Measurements from ENCODE around the gene TRIM67. TPM values are rescaled to one million over a fixed set of nuclear protein-coding genes. Genes with fewer than 3 reads are reported as not detected.

Gene TRIM67
- total and polyA plus RNA-seq, 7 experiments from 2014 or later, result 0.02 TPM; not detected in 6

DNA sequence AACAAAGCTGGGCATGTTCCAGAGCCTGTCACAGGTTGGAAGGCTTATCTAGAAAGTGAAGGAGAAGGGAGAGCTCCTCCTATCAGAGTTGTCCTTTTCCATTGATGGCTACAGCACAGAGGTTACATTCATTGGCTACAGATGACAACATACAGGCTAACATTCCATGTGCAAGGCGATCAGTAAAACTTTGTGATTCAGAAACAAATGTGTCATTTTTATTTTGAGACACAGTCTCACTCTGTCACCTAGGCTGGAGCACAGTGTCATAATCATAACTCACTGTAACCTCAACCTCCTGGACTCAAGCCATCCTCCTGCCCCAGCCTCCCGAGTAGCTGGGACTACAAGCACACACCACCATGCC, 32.6 kb downstream of the TRIM67 start:
- H3K4me1 ChIP-seq (ENCODE audit: control insufficient read depth in 2 of 2, insufficient read depth in 2 of 2, low read length in 2 of 2), result no peaks in the 10 kb centered on the region
- Mint-ChIP-seq H3K27ac (peak overlapping the region in 1 of 9 donors; percentile 41), H3K36me3 (no peaks in the 10 kb centered on the region), H3K9me3 (peaks cover 0 to 2% (median 0%) of the 10 kb centered on the region in 11 donors), H3K4me1 (no peaks in the 10 kb centered on the region), H3K27me3 (peaks cover 0 to 19% (median 3%) of the 10 kb centered on the region in 5 donors), H3K4me3 (no peak overlapping the region)
- H3K9me3 ChIP-seq (ENCODE audit: control insufficient read depth in 2 of 3, low read length in 3 of 3), result no peaks in the 10 kb centered on the region
- intact Hi-C loops (cut with micrococcal nuclease), result no loop called here
- H3K27ac ChIP-seq (ENCODE audit: low read depth, low read length), result no peak overlapping the region
- DNase-seq, result no peak
- ATAC-seq, result no peak
- POLR2A ChIA-PET, result no interaction called here
- H3K4me3 ChIP-seq (ENCODE audit: low read length), result no peak overlapping the region
- H3K27me3 ChIP-seq (ENCODE audit: control insufficient read depth in 2 of 2, insufficient read depth in 2 of 2, low read length in 2 of 2), result no peaks in the 10 kb centered on the region
- H3K36me3 ChIP-seq (ENCODE audit: control insufficient read depth in 2 of 3, insufficient read depth in 3 of 3, low read length in 3 of 3), result no peaks in the 10 kb centered on the region
- CTCF ChIA-PET, result no interaction called here

GRCh38 chr1:231194843-231195516, 33.1 kb downstream of the TRIM67 start:
- Histone ChIP-seq H3K27me3 (ENCODE audit: control insufficient read depth in 2 of 2, insufficient read depth in 2 of 2, low read length in 2 of 2) (no peaks in the 10 kb centered on the region), H3K9me3 (ENCODE audit: control insufficient read depth in 2 of 3, low read length in 3 of 3) (no peaks in the 10 kb centered on the region), H3K4me3 (ENCODE audit: low read length) (no peak overlapping the region), H3K36me3 (ENCODE audit: control insufficient read depth in 2 of 3, insufficient read depth in 3 of 3, low read length in 3 of 3) (no peaks in the 10 kb centered on the region), H3K4me1 (ENCODE audit: control insufficient read depth in 2 of 2, insufficient read depth in 2 of 2, low read length in 2 of 2) (no peaks in the 10 kb centered on the region), H3K27ac (ENCODE audit: low read depth, low read length) (no peak overlapping the region)
- ATAC-seq, result no peak
- no peak overlapping the region for H3K4me3 Mint-ChIP-seq
- H3K36me3 Mint-ChIP-seq, result no peaks in the 10 kb centered on the region
- peaks cover 0 to 21% (median 0%) of the 10 kb centered on the region in 5 donors for H3K27me3 Mint-ChIP-seq
- H3K27ac Mint-ChIP-seq, result no peak overlapping the region
- no peaks in the 10 kb centered on the region for H3K4me1 Mint-ChIP-seq
- intact Hi-C loops (cut with micrococcal nuclease), result no loop called here
- CTCF ChIA-PET, result no interaction called here
- peaks cover 0 to 2% (median 0%) of the 10 kb centered on the region in 11 donors for H3K9me3 Mint-ChIP-seq
- POLR2A ChIA-PET, result no interaction called here
- no peak for DNase-seq

GRCh38 chr1:231196307-231196706, 34.4 kb downstream of the TRIM67 start:
- Histone ChIP-seq H3K9me3 (ENCODE audit: control insufficient read depth in 2 of 3, low read length in 3 of 3) (no peaks in the 10 kb centered on the region), H3K4me3 (ENCODE audit: low read length) (no peak overlapping the region), H3K27me3 (ENCODE audit: control insufficient read depth in 2 of 2, insufficient read depth in 2 of 2, low read length in 2 of 2) (no peaks in the 10 kb centered on the region), H3K4me1 (ENCODE audit: control insufficient read depth in 2 of 2, insufficient read depth in 2 of 2, low read length in 2 of 2) (no peaks in the 10 kb centered on the region), H3K27ac (ENCODE audit: low read depth, low read length) (no peak overlapping the region), H3K36me3 (ENCODE audit: control insufficient read depth in 2 of 3, insufficient read depth in 3 of 3, low read length in 3 of 3) (no peaks in the 10 kb centered on the region)
- Mint-ChIP-seq H3K4me1 (peaks cover 0 to 2% (median 0%) of the 10 kb centered on the region in 7 donors), H3K36me3 (no peaks in the 10 kb centered on the region), H3K4me3 (no peak overlapping the region), H3K9me3 (peaks cover 0 to 2% (median 0%) of the 10 kb centered on the region in 11 donors), H3K27ac (no peak overlapping the region), H3K27me3 (peaks cover 0 to 18% (median 0%) of the 10 kb centered on the region in 5 donors)
- DNase-seq, result no peak
- ATAC-seq, result no peak
- intact Hi-C loops (cut with micrococcal nuclease), result no loop called here
- POLR2A ChIA-PET, result no interaction called here
- CTCF ChIA-PET, result no interaction called here

GRCh38 chr1:231196728-231197127, 34.9 kb downstream of the TRIM67 start:
- ATAC-seq (no peak), DNase-seq (no peak)
- Histone ChIP-seq H3K9me3 (ENCODE audit: control insufficient read depth in 2 of 3, low read length in 3 of 3) (no peaks in the 10 kb centered on the region), H3K27me3 (ENCODE audit: control insufficient read depth in 2 of 2, insufficient read depth in 2 of 2, low read length in 2 of 2) (no peaks in the 10 kb centered on the region), H3K4me3 (ENCODE audit: low read length) (no peak overlapping the region), H3K36me3 (ENCODE audit: control insufficient read depth in 2 of 3, insufficient read depth in 3 of 3, low read length in 3 of 3) (no peaks in the 10 kb centered on the region), H3K27ac (ENCODE audit: low read depth, low read length) (no peak overlapping the region), H3K4me1 (ENCODE audit: control insufficient read depth in 2 of 2, insufficient read depth in 2 of 2, low read length in 2 of 2) (no peaks in the 10 kb centered on the region)
- H3K4me1 Mint-ChIP-seq, result peaks cover 1 to 7% (median 2%) of the 10 kb centered on the region in 7 donors
- no peak overlapping the region for H3K4me3 Mint-ChIP-seq
- no peaks in the 10 kb centered on the region for H3K36me3 Mint-ChIP-seq
- peaks cover 0 to 20% (median 0%) of the 10 kb centered on the region in 5 donors for H3K27me3 Mint-ChIP-seq
- ChIA-PET CTCF (no interaction called here), POLR2A (no interaction called here)
- H3K9me3 Mint-ChIP-seq, result peaks cover 0 to 2% (median 0%) of the 10 kb centered on the region in 11 donors
- intact Hi-C loops (cut with micrococcal nuclease), result no loop called here
- H3K27ac Mint-ChIP-seq, result no peak overlapping the region

GRCh38 chr1:231199868-231200267, 38.0 kb downstream of the TRIM67 start:
- DNase-seq (no peak), ATAC-seq (no peak)
- no peaks in the 10 kb centered on the region for H3K4me1 ChIP-seq (ENCODE audit: control insufficient read depth in 2 of 2, insufficient read depth in 2 of 2, low read length in 2 of 2)
- no peaks in the 10 kb centered on the region for H3K27me3 ChIP-seq (ENCODE audit: control insufficient read depth in 2 of 2, insufficient read depth in 2 of 2, low read length in 2 of 2)
- H3K27me3 Mint-ChIP-seq, result peaks cover 0 to 23% (median 6%) of the 10 kb centered on the region in 5 donors
- H3K36me3 Mint-ChIP-seq, result no peaks in the 10 kb centered on the region
- H3K9me3 ChIP-seq (ENCODE audit: control insufficient read depth in 2 of 3, low read length in 3 of 3), result no peaks in the 10 kb centered on the region
- H3K36me3 ChIP-seq (ENCODE audit: control insufficient read depth in 2 of 3, insufficient read depth in 3 of 3, low read length in 3 of 3), result no peaks in the 10 kb centered on the region
- H3K4me3 Mint-ChIP-seq, result no peak overlapping the region
- H3K27ac Mint-ChIP-seq, result no peak overlapping the region
- peaks cover 5 to 14% (median 10%) of the 10 kb centered on the region in 7 donors for H3K4me1 Mint-ChIP-seq
- H3K9me3 Mint-ChIP-seq, result no peaks in the 10 kb centered on the region
- H3K4me3 ChIP-seq (ENCODE audit: low read length), result no peak overlapping the region
- POLR2A ChIA-PET, result no interaction called here
- intact Hi-C loops (cut with micrococcal nuclease), result no loop called here
- no peak overlapping the region for H3K27ac ChIP-seq (ENCODE audit: low read depth, low read length)
- CTCF ChIA-PET, result no interaction called here

DNA sequence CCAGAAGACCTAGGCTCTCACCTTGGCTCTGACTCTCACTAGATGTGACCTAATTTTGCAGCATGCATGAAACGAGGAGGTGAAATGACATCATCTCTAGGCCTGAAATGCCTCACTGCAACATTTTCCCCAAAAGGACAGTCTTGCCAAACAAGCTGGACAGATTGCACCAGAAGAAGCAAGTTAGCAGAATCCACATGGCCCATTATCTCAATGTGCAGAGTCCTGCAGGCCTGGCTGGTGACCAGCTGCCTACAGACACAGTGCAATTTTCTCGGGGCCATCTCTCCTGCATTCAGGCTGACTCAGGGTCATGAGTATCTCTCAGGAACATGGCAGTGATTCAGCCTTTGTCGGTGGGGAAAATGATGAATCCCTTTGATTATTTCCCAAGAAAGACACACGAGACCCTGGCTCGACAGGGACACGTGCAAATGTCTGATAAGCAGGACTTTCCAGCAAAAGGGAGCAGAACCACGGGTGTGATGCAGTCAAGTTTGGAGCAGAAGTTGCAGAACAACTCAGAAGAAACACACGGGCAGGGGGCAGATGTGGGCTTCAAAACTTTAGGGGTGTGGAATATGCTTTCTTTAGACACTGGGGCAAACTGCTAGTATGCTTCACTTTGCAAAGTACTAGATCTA, 38.7 kb downstream of the TRIM67 start:
- no peak for DNase-seq
- H3K27ac Mint-ChIP-seq, result peak overlapping the region in 1 of 9 donors; percentile 6
- Histone ChIP-seq H3K4me3 (ENCODE audit: low read length) (no peak overlapping the region), H3K36me3 (ENCODE audit: control insufficient read depth in 2 of 3, insufficient read depth in 3 of 3, low read length in 3 of 3) (no peaks in the 10 kb centered on the region), H3K4me1 (ENCODE audit: control insufficient read depth in 2 of 2, insufficient read depth in 2 of 2, low read length in 2 of 2) (no peaks in the 10 kb centered on the region), H3K9me3 (ENCODE audit: control insufficient read depth in 2 of 3, low read length in 3 of 3) (no peaks in the 10 kb centered on the region), H3K27ac (ENCODE audit: low read depth, low read length) (no peak overlapping the region), H3K27me3 (ENCODE audit: control insufficient read depth in 2 of 2, insufficient read depth in 2 of 2, low read length in 2 of 2) (no peaks in the 10 kb centered on the region)
- peaks cover 5 to 14% (median 10%) of the 10 kb centered on the region in 7 donors for H3K4me1 Mint-ChIP-seq
- POLR2A ChIA-PET, result no interaction called here
- H3K27me3 Mint-ChIP-seq, result peaks cover 0 to 23% (median 9%) of the 10 kb centered on the region in 5 donors
- no peaks in the 10 kb centered on the region for H3K36me3 Mint-ChIP-seq
- CTCF ChIA-PET, result no interaction called here
- H3K9me3 Mint-ChIP-seq, result no peaks in the 10 kb centered on the region
- H3K4me3 Mint-ChIP-seq, result no peak overlapping the region
- no peak for ATAC-seq
- intact Hi-C loops (cut with micrococcal nuclease), result no loop called here
